B cell (primary cell): ENCODE measurements around the gene ZNF423. TPM values are rescaled to one million over a fixed set of nuclear protein-coding genes. Genes with fewer than 3 reads are reported as not detected.

Experiments used
- ATAC-seq: fragments of 200-7000 bp; cut with Tn5 transposase; one replicate; pipeline ENCODE4 v1.10.0; 2021; ENCODE audit warnings: low read depth, mild to moderate bottlenecking, moderate number of reproducible peaks, moderate library complexity
- CTCF ChIA-PET: fragments of 350-600 bp; sonication (Branson Sonifier 250); formaldehyde crosslinking; loops from one replicate; lab custom pipeline; 2021; ENCODE audit warnings: antibody characterized with exemption, inconsistent platforms; lab: Charles Lee
- POLR2A ChIA-PET: fragments of 350-600 bp; sonication (Branson Sonifier 250); formaldehyde crosslinking; loops from one replicate; lab custom pipeline; 2021; ENCODE audit warnings: antibody characterized with exemption; lab: Charles Lee
- DNase-seq: peaks from one replicate; pipeline ENCODE4 v3.0.0; 2013
- H2AFZ ChIP-seq: 2 replicates; pipeline ENCODE4 v1.6.1; 2012; ENCODE audit warnings: mild to moderate bottlenecking, low read depth, low read length; ENCODE audit not compliant: insufficient read depth, poor library complexity, severe bottlenecking
- H3K27ac ChIP-seq, 2 donors: 1 replicate in 1 of 2; 2 replicates in 1 of 2; pipeline ENCODE4 v1.5.1; 2012 to 2013; ENCODE audit warnings: low read length in 2 of 2, mild to moderate bottlenecking in 2 of 2, moderate library complexity in 1 of 2
- H3K27me3 ChIP-seq, 4 experiments: fragments of 200-600 bp in 1 of 4; sonication (generic) in 1 of 4; replicated peaks in 1 of 4; 1 replicate in 2 of 4; 2 replicates in 2 of 4; pipeline versions ENCODE4 v1.6.1 to v1.7.0; 2013 to 2016; ENCODE audit warnings: low read length in 3 of 4, mild to moderate bottlenecking in 2 of 4, mixed read lengths in 1 of 4, moderate library complexity in 1 of 4; ENCODE audit not compliant: insufficient read depth in 4 of 4, control insufficient read depth in 3 of 4; ENCODE audit errors: control extremely low read depth in 1 of 4
- H3K36me3 ChIP-seq, 2 experiments: replicated peaks in 1 of 2; 1 replicate in 1 of 2; 2 replicates in 1 of 2; pipeline versions ENCODE4 v1.6.1 to v1.7.1; 2013; ENCODE audit warnings: low read length in 1 of 2; ENCODE audit not compliant: insufficient read depth in 2 of 2, control insufficient read depth in 1 of 2; ENCODE audit errors: control extremely low read depth in 1 of 2, extremely low read depth in 1 of 2
- H3K4me1 ChIP-seq, 2 donors: fragments of 200-600 bp in 1 of 2; sonication (generic) in 1 of 2; 1 replicate in 1 of 2; 2 replicates in 1 of 2; pipeline versions ENCODE4 v1.5.1 to v1.6.1; 2013 to 2017; ENCODE audit warnings: low read length in 2 of 2; ENCODE audit not compliant: control insufficient read depth in 2 of 2, insufficient read depth in 2 of 2
- H3K4me2 ChIP-seq: replicated peaks from 2 replicates; pipeline ENCODE3; 2012; ENCODE audit warnings: mild to moderate bottlenecking, low read depth, low read length; ENCODE audit not compliant: poor library complexity, severe bottlenecking
- H3K4me3 ChIP-seq, 5 experiments: fragments of 200-600 bp in 1 of 5; sonication (generic) in 1 of 5; 1 replicate in 3 of 5; 2 replicates in 2 of 5; pipeline versions ENCODE4 v1.5.1 to v1.7.0; 2011 to 2016; ENCODE audit warnings: low read length in 4 of 5, mild to moderate bottlenecking in 4 of 5, low read depth in 2 of 5, control low read depth in 1 of 5, moderate library complexity in 1 of 5; ENCODE audit not compliant: insufficient read depth in 1 of 5; ENCODE audit errors: control extremely low read depth in 1 of 5, extremely low read depth in 1 of 5
- H3K79me2 ChIP-seq: fragments of 200-600 bp; sonication (generic); one replicate; pipeline ENCODE4 v1.6.0; 2016; ENCODE audit warnings: low read length; ENCODE audit not compliant: control insufficient read depth, insufficient read depth
- H3K9ac ChIP-seq: fragments of 200-600 bp; sonication (generic); 2 replicates; pipeline ENCODE4 v1.6.1; 2017; ENCODE audit warnings: mild to moderate bottlenecking, low read length, moderate library complexity
- H3K9me3 ChIP-seq, 3 donors: one replicate each; pipeline versions ENCODE4 v1.6.1 to v1.7.1; 2013; ENCODE audit warnings: low read length in 2 of 3; ENCODE audit not compliant: control insufficient read depth in 2 of 3, insufficient read depth in 1 of 3; ENCODE audit errors: control extremely low read depth in 1 of 3
- H4K20me1 ChIP-seq: 2 replicates; pipeline ENCODE4 v1.6.0; 2012; ENCODE audit warnings: mild to moderate bottlenecking, low read length; ENCODE audit not compliant: insufficient read depth, control insufficient read depth, poor library complexity, severe bottlenecking
- H3K27ac Mint-ChIP-seq: one replicate; pipeline ENCODE4 v1.8.0; 2021; ENCODE audit warnings: mixed read lengths
- H3K27me3 Mint-ChIP-seq: one replicate; pipeline ENCODE4 v1.8.0; 2021; ENCODE audit warnings: mixed read lengths
- H3K4me1 Mint-ChIP-seq: one replicate; pipeline ENCODE4 v1.8.0; 2021; ENCODE audit warnings: mixed read lengths
- H3K4me3 Mint-ChIP-seq: one replicate; pipeline ENCODE4 v1.8.0; 2021; ENCODE audit warnings: mixed read lengths
- H3K9me3 Mint-ChIP-seq: one replicate; pipeline ENCODE4 v1.8.0; 2022; ENCODE audit warnings: mixed read lengths; ENCODE audit not compliant: insufficient read depth
- EZH2 ChIP-seq: IDR thresholded peaks from 2 replicates; pipeline ENCODE4 v1.6.1; 2012; ENCODE audit warnings: borderline replicate concordance, low read depth, mild to moderate bottlenecking, moderate library complexity, low read length; ENCODE audit not compliant: insufficient read depth, poor library complexity, severe bottlenecking
- WGBS: methylation state at CpG from one replicate; pipeline ENCODE4 v1.1.5; 2013; ENCODE audit warnings: missing lambda C conversion rate; ENCODE audit not compliant: insufficient coverage; 5-methylcytosine and 5-hydroxymethylcytosine counted together
- intact Hi-C: fragments of 100-400 bp; cut with micrococcal nuclease; formaldehyde crosslinking; loops from one replicate; pipeline ENCODE4 v1.10.0; 2022
- polyA plus RNA-seq: library from polyadenylated mRNA; depleted of rRNA; stranded (reverse); fragments of >200 nt; gene quantifications from 2 replicates; pipeline ENCODE4 v1.2.3, GENCODE V29; 2012
- total RNA-seq, 2 donors: library from RNA; stranded (reverse); fragments of 120-200 nt in 1 of 2; gene quantifications; 1 replicate in 1 of 2; 2 replicates in 1 of 2; pipeline versions ENCODE4 v1.2.3 to v1.2.4, GENCODE V29; 2013 to 2022
- TF ChIP-seq, protein P1 (sequence below): fragments of 200-600 bp; IDR thresholded peaks from one replicate; pipeline ENCODE4 v1.8.0; 2022; ENCODE audit warnings: antibody characterized with exemption, mild to moderate bottlenecking

Gene ZNF423
- total and polyA plus RNA-seq, 2 donors (not counting 1 experiment from before 2014, with no cell fraction given), result not detected

DNA sequence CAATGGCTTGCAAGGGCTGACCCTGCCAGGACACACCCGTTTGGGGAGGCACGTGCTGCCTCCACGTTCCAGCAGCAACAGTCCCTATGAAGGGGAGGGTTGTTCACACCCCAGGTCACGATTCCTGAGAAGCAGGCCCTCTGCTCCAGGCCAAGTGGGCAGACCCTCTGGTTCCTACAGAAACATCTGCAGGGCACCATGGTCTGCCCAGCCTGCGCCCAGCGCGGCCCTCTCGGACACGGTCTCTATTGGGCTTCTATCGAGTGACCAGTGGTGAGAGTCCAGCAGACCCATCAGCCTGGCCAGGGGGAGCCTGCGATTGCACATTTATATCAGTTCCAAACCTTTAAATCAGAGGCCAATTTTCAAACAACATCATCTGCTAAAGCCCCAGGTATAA lies 128.3 kb downstream of the ZNF423 start:
- ATAC-seq, result no peak
- 94% methylated on average over 11 of the region's 11 CpGs for WGBS
- H3K27me3 Mint-ChIP-seq, result no peaks in the 10 kb centered on the region

DNA sequence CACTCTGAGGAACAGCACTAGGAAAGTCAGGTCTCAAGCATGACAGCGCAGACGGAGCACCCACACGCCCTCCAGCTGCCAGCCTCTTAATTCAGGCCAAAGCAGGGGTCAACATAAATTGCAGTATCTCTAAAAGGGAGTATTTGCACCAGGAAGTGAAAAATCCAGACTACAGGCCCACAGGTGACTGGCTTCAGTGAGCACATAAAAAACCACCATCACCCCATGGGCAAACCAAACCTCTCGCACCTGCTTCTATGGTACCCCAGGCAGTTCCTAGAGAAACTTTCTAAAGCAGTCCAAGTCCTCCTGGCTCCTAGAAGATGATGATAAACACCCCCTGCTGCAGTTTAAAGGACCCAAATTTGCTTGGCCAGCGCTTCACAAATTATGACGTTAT lies 129.8 kb downstream of the ZNF423 start:
- ChIA-PET CTCF (no interaction called here), POLR2A (no interaction called here)
- TF ChIP-seq, protein P1, sequence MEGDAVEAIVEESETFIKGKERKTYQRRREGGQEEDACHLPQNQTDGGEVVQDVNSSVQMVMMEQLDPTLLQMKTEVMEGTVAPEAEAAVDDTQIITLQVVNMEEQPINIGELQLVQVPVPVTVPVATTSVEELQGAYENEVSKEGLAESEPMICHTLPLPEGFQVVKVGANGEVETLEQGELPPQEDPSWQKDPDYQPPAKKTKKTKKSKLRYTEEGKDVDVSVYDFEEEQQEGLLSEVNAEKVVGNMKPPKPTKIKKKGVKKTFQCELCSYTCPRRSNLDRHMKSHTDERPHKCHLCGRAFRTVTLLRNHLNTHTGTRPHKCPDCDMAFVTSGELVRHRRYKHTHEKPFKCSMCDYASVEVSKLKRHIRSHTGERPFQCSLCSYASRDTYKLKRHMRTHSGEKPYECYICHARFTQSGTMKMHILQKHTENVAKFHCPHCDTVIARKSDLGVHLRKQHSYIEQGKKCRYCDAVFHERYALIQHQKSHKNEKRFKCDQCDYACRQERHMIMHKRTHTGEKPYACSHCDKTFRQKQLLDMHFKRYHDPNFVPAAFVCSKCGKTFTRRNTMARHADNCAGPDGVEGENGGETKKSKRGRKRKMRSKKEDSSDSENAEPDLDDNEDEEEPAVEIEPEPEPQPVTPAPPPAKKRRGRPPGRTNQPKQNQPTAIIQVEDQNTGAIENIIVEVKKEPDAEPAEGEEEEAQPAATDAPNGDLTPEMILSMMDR, result no peak
- no peak for TF ChIP-seq EZH2
- Histone ChIP-seq H3K4me2 (no peak overlapping the region), H3K27me3 (no peaks in the 10 kb centered on the region), H3K4me3 (no peak overlapping the region), H3K27ac (no peak overlapping the region), H3K9me3 (peaks cover 0 to 16% (median 0%) of the 10 kb centered on the region in 3 donors), H3K9ac (no peak overlapping the region), H3K79me2 (no peaks in the 10 kb centered on the region), H3K36me3 (no peaks in the 10 kb centered on the region), H4K20me1 (no peaks in the 10 kb centered on the region), H3K4me1 (no peaks in the 10 kb centered on the region), H2AFZ (no peak overlapping the region)
- intact Hi-C loops, result no loop called here
- no peak for ATAC-seq
- Mint-ChIP-seq H3K4me1 (peaks cover 1% of the 10 kb centered on the region), H3K27ac (no peak overlapping the region), H3K27me3 (no peaks in the 10 kb centered on the region), H3K4me3 (no peak overlapping the region), H3K9me3 (peaks cover 8% of the 10 kb centered on the region)
- 63% methylated on average over 4 of the region's 6 CpGs for WGBS
- DNase-seq, result no peak

More for the DNA sequence above, 128.3 kb downstream of the ZNF423 start:
- H3K27ac ChIP-seq, result no peak overlapping the region
- H3K79me2 ChIP-seq, result no peaks in the 10 kb centered on the region
- no peak for TF ChIP-seq EZH2
- TF ChIP-seq, protein P1, result no peak
- H4K20me1 ChIP-seq, result no peaks in the 10 kb centered on the region
- peaks cover 12% of the 10 kb centered on the region for H3K9me3 Mint-ChIP-seq
- H2AFZ ChIP-seq, result no peak overlapping the region
- no peak overlapping the region for H3K9ac ChIP-seq
- H3K4me3 Mint-ChIP-seq, result no peak overlapping the region
- POLR2A ChIA-PET, result no interaction called here
- CTCF ChIA-PET, result no interaction called here
- no peak overlapping the region for H3K4me2 ChIP-seq
- H3K27me3 ChIP-seq, result peaks cover 0 to under 1% (median 0%) of the 10 kb centered on the region in 4 experiments
- H3K36me3 ChIP-seq, result no peaks in the 10 kb centered on the region
- no peak overlapping the region for H3K4me3 ChIP-seq
- intact Hi-C loops, result no loop called here
- peaks cover 0 to 18% (median 0%) of the 10 kb centered on the region in 3 donors for H3K9me3 ChIP-seq
- no peaks in the 10 kb centered on the region for H3K4me1 ChIP-seq
- H3K27ac Mint-ChIP-seq, result no peak overlapping the region
- no peak for DNase-seq
- H3K4me1 Mint-ChIP-seq, result peaks cover 1% of the 10 kb centered on the region
